WTC11 (cell line): Measurements from ENCODE around the gene SLC44A1.

ENCODE experiments used
- ATF2 ChIP-seq: sonication (generic); formaldehyde crosslinking; IDR thresholded peaks from 2 replicates; pipeline ENCODE4 v1.8.1; 2022; ENCODE audit warnings: low read depth, missing genetic modification reagents, borderline replicate concordance
- CREM ChIP-seq: sonication (generic); formaldehyde crosslinking; IDR thresholded peaks from 2 replicates; pipeline ENCODE4 v1.8.1; 2022; ENCODE audit warnings: mild to moderate bottlenecking, missing genetic modification reagents, moderate library complexity
- CTCF ChIP-seq: fragments of 200-600 bp; IDR thresholded peaks from 2 replicates; pipeline ENCODE4 v1.8.0; 2022; ENCODE audit warnings: antibody characterized with exemption
- E2F4 ChIP-seq: sonication (generic); formaldehyde crosslinking; IDR thresholded peaks from 2 replicates; pipeline ENCODE4 v1.8.1; 2022; ENCODE audit warnings: low read depth, mild to moderate bottlenecking, moderate library complexity, missing genetic modification reagents, borderline replicate concordance
- JUN ChIP-seq: sonication (generic); formaldehyde crosslinking; IDR thresholded peaks from 2 replicates; pipeline ENCODE4 v1.8.0; 2023; ENCODE audit warnings: mild to moderate bottlenecking, missing genetic modification reagents
- MLX ChIP-seq: sonication (generic); formaldehyde crosslinking; IDR thresholded peaks from 2 replicates; pipeline ENCODE4 v1.8.1; 2023; ENCODE audit warnings: mild to moderate bottlenecking, missing genetic modification reagents, moderate library complexity
- MXD4 ChIP-seq: fragments of 250-450 bp; sonication (Bioruptor Pico); IDR thresholded peaks from 2 replicates; pipeline ENCODE4 v1.8.0; 2021; ENCODE audit warnings: mild to moderate bottlenecking, moderate library complexity, borderline replicate concordance
- NR3C1 ChIP-seq: sonication (generic); formaldehyde crosslinking; conservative IDR thresholded peaks from 2 replicates; pipeline ENCODE4 v1.8.1; 2023; ENCODE audit warnings: low read depth, mild to moderate bottlenecking, missing genetic modification reagents
- PRDM15 ChIP-seq: sonication (generic); formaldehyde crosslinking; IDR thresholded peaks from 2 replicates; pipeline ENCODE4 v1.8.0; 2022; ENCODE audit warnings: missing genetic modification reagents
- RORB ChIP-seq: fragments of 250-450 bp; sonication (Bioruptor Pico); IDR thresholded peaks from 2 replicates; pipeline ENCODE4 v1.9.0; 2021; ENCODE audit warnings: mild to moderate bottlenecking
- SMAD3 ChIP-seq: sonication (generic); formaldehyde crosslinking; IDR thresholded peaks from 2 replicates; pipeline ENCODE4 v1.8.0; 2022; ENCODE audit warnings: missing genetic modification reagents, mild to moderate bottlenecking, borderline replicate concordance
- TEAD1 ChIP-seq: sonication (generic); formaldehyde crosslinking; IDR thresholded peaks from 2 replicates; pipeline ENCODE4 v1.8.0; 2022; ENCODE audit warnings: mild to moderate bottlenecking, missing genetic modification reagents
- ZNF263 ChIP-seq: sonication (generic); formaldehyde crosslinking; IDR thresholded peaks from 2 replicates; pipeline ENCODE4 v1.8.1; 2022; ENCODE audit warnings: low read depth, mild to moderate bottlenecking, moderate library complexity, missing genetic modification reagents

GRCh38 chr9:105339849-105340248 is 95.4 kb downstream of the SLC44A1 start:
- TF ChIP-seq CTCF = no peak
- TF ChIP-seq ZNF263 (CRISPR knock-in tag) = no peak
- TF ChIP-seq SMAD3 = no peak
- TF ChIP-seq ATF2 = no peak
- TF ChIP-seq JUN (CRISPR knock-in tag) = no peak
- no peak for TF ChIP-seq RORB (CRISPR knock-in tag)
- TF ChIP-seq NR3C1 (CRISPR knock-in tag) = no peak
- no peak for TF ChIP-seq E2F4
- TF ChIP-seq MLX (CRISPR knock-in tag) = no peak
- no peak for TF ChIP-seq MXD4
- no peak for TF ChIP-seq CREM
- TF ChIP-seq TEAD1 (CRISPR knock-in tag) = no peak
- TF ChIP-seq PRDM15 = no peak
